Left colon (tissue), 2 donors: Measurements from ENCODE around the gene EFR3B. TPM values are rescaled to one million over a fixed set of nuclear protein-coding genes. Genes with fewer than 3 reads are reported as not detected.
"Not testable (repeated sequence)": the region's sequence is repeated elsewhere in the genome, so short reads cannot be mapped to it uniquely, and the experiment has no call there.

ENCODE experiments used
- ATAC-seq: fragments of 200-7000 bp; cut with Tn5 transposase; one replicate; pipeline ENCODE4 v1.9.1; 2020; ENCODE audit warnings: mild to moderate bottlenecking, moderate library complexity
- DNase-seq, 2 donors: peaks; one replicate each; pipeline ENCODE4 v3.0.0-alpha.2; 2020
- intact Hi-C, 2 donors: fragments of 100-400 bp; cut with DNase I in 1 of 2; cut with micrococcal nuclease in 1 of 2; formaldehyde crosslinking; loops; one replicate each; pipeline versions ENCODE4 v1.11.2 to v1.14.0; 2022; cut with DNase I, micrococcal nuclease
- total RNA-seq, 2 donors: library from RNA; stranded (reverse); fragmentation: NEBNext Ultra II Directional; extraction: Animal tissue kit (Norgen Biotek cat#: 25700); gene quantifications; one replicate each; pipeline ENCODE4 v1.2.1, GENCODE V29; 2021
- donor health status: DM: no; HTN: no; CAD: no.
- donor health status: DM: yes; HTN: yes; CAD: no.

EFR3B gene
- total RNA-seq, 2 donors from 2014 or later = 0.98 to 2.5 TPM

DNA sequence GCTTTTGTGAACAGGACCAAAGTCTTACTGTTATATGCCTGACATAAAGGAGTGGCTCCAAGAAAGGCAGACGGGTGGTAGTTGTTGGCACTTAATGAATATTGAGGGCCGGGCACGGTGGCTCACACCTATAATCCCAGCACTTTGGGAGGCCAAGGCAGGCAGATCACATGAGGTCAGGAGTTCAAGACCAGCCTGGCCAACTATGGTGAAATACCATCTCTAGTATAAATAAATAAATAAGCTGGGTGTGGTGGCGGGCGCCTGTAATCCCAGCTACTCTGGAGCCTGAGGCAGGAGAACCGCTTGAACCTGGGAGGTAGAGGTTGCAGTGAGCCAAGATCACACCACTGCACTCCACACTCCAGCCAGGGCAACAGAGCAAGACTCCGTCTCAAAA is 120.2 kb downstream of the EFR3B start:
- ATAC-seq, DNase-seq, intact Hi-C loops: not testable (repeated sequence)

DNA sequence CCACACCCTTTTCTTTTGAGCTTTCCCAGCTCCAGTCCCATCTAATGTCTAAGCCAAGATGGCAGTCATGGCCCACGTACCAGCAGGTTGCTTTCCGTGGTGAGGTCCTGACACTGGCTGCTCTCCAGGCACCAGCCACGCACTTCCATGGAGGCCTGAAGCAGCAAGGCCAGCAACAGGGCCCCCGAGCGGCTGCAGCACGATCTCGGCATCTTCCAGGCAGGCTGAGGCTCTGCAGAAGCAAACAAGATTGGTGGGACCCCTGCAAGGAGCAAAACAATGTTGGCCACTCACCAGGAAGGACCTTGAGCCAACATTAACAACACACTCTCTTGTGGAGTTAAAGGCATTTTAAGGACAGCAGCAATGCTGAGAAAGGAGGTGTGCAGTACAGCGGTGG is 122.7 kb downstream of the EFR3B start:
- intact Hi-C loops = no loop called here
- no peak for DNase-seq
- ATAC-seq = no peak

DNA sequence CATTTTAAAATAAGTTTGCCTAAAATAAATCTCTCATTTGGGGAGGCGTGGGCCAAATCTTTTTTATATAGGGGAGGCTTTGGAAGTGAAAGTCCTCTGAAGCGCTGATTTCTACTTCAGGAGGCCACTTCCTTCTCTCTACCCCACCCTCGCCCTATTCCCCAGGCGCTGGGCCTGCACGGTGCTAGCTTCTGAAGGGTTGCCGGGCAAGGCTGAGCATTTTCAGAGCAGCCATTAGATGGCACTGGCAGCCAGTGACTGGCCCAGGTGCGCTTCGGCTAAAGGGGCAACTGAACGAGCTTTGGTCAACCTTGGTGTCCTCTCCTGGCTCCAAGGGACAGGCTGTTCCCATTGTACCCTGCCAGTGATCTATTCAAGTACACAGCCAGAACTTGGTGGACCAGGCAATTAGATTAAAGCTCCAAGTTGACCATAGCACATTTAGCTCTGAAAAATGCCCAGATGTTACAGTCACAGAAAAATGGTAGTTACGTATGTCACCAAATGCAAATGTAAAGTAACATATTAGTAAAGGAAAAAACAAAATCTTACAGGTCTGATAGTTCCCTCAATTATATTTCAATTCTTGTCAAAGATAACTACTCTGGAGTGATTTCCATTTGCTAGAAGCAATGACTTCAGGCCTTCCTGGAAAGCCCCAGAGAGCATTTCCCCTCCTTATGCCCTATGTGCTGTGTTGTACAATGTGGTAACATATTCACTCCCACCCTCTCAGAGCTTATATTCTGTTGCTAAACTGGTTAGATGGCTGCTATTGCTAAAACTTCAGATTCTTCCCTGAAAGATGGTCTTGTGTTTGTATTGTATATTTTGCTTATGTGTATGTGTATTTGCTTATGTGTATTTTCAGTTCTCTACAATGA is 124.4 kb downstream of the EFR3B start:
- ATAC-seq (peak; percentile 95), DNase-seq (peak; percentile 54 to 69)
- intact Hi-C loops = no loop called here

DNA sequence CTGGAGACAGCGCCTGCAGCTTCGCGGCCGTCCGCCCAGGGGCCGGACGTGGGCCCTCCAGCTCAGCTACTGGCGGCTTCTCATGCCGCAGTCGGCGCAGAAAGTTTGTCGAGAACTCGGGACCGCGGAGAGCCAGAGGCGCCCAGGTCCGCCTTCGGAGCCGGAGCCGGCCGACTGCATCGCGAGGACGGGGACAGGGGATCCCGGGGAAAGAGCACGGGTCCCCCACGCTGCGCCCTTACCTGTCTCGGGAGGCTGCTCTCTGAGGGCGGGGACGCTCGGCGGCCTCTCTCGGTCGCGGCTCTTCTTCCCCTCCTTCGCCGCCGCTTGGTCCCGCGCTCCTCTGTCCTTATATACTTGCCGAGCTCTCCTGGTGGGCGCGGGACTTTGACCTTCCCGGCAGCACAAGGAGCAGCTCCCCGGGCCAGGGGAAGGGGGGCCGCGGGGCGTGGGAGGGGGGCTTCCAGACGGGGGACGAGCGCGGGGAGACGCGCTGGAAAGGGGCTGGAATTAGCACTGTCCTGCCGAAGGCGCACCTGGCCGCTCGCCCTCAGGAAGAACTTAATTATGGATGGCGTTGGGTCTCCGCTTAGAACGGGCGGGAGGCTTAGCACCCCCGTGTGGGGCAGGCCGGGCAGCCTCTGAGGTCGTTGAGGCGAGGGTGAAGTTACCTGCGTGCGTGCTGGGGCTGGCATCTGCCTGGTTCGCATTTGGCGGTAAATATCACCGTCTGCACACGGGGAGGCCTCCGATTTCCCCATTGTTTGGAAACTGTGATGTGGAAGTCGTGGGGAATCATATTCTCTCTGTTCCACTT is 126.6 kb downstream of the EFR3B start, which contains the start of gene POMC:
Gene POMC (minus strand): TSS at position 325 of the 817 bp plus-strand sequence. CDS start 3,808 bp downstream, outside the sequence.
- peak in 1 of 2 donors; percentile 31 for DNase-seq
- peak; percentile 63 for ATAC-seq
- intact Hi-C loops = no loop called here

DNA sequence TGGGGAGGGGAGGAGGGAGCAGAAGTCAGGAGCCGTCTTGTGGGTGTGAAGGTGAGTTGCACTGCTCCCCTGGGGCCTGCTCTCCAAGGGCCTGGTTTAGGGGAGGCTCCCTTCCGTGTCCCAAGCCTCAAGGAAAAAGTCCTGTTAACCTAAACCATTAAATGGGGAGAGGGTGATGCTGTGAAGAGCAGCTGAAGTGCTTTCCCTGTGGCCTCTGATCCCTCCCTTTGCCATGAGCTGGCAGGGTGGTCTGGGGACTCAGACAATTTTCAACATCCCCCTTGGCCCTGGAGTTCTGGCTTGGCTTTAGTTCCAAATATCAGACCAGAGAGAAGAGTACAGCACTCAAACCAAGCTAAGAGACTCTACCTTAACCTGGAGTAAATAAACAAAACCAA is 127.2 kb downstream of the EFR3B start:
- intact Hi-C loops = no loop called here
- no peak for ATAC-seq
- DNase-seq = no peak

DNA sequence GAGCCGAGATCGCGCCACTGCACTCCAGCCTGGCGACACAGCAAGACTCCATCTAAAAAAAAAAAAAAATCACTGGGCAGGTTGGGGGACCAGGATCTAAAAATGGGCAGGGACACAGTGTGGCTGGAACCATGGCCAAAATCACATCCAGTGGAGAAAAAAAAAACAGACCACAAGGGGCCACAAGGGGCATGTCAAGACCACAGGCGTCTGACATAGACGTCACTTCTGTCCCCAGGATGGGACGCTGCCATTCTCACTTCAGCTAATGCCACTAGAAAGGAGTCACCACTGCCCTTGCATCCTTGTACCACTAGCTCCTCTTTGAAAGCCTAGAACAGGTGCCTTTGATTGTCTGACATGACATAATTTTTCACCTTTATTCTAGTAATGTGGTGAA is 129.0 kb downstream of the EFR3B start:
- no peak for ATAC-seq
- no peak for DNase-seq
- intact Hi-C loops = no loop called here

DNA sequence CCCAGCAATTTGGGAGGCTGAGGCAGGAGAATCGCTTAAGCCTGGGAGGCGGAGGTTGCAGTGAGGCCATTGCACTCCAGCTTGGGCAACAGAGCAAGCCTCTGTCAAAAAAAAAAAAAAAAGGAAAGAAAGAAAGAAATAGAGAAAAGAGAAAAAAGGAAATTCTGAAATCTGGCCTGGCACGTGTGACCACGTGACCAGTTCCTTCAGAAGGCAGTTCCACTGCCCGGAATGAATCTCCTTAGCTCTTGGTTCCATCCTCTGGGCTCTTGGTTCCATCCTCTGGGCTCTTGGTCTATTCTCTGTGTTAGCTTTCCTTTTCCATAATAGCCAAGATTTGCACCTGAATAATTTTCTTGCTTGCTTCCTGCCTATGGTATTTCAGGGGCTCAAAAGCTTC is 131.8 kb downstream of the EFR3B start:
- ATAC-seq = no peak
- DNase-seq = no peak
- intact Hi-C loops = no loop called here

DNA sequence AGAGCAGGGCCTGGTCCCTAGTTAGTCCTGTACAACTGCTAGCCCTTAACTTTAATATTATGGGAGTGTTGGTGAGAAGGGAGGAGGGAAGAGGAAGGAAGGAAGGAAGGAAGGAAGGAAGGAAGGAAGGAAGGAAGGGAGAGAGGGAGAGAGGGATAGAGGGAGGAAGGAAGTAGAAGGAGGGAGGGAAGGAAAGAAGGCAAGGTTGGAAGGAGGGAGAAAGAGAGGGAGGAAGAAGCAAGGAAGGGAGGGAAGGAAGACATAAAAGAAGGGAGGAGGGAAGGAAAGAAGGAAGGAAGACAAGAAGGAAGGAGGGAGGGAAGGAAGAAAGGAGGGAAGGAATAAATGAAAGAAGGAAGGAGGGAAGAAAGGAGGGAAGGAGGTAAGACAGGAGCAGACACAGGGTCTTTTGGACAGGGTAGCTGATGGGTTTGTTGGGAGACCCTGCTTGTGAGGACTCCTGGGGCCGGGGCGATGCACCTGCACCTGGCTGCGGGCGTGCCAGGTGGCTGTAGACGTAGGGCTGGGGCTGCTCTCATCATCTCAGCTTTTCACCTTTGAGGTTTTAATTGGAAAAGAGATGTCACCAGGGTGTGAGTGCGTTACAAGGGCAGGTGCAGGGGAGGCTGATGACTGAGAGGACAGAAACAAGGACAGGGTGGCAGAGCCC is 132.5 kb downstream of the EFR3B start:
- ATAC-seq (no peak), DNase-seq (no peak)
- intact Hi-C loops = no loop called here

DNA sequence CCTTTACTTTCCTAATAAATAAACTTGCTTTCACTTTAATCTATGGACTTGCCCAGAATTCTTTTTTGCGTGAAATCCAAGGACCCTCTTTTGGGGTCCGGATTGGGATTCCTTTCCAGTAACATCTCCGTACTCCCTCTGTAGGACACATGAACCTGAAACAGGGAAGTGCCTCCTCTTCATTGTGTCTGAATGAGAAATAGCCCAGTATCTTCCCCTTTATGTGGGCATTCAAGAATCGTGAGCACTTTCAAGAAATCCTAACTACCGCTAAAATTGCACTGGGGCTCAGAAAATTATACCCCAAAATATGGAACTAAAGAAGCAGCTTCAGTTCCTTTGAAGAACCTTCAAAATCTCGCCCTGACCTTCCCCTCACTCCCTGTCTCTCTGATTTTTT is 134.3 kb downstream of the EFR3B start:
- DNase-seq = no peak
- no peak for ATAC-seq
- intact Hi-C loops = no loop called here

DNA sequence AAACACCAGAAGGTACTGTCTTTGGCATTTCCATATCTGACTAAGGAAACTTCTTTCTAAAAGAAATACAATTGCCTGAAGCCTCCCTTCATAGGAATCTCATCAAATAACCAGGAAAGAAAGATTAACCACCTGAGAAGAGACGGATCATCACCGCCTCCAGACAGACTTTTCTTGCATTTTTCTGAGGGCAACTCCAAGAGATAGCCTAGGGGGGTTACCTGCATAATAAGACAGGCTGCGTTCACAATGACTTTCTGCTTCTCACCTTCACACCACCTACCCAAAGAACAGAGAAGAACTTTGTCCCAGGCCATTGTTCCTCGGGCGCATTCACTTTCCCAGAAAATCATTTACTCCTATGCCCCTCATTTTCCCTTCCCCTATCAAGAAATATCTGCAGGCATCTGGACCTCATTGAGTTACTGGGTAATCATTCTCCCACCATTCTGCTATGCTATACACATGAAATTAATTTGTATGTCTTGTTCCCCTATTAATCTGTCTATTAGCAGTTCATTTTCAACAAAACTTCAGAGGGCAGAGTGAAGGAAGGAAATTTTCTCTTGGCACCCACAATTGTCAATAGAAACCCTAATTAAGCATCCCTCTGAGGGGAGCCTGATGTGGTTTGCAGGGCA is 134.8 kb downstream of the EFR3B start:
- intact Hi-C loops = no loop called here
- ATAC-seq (no peak), DNase-seq (no peak)

DNA sequence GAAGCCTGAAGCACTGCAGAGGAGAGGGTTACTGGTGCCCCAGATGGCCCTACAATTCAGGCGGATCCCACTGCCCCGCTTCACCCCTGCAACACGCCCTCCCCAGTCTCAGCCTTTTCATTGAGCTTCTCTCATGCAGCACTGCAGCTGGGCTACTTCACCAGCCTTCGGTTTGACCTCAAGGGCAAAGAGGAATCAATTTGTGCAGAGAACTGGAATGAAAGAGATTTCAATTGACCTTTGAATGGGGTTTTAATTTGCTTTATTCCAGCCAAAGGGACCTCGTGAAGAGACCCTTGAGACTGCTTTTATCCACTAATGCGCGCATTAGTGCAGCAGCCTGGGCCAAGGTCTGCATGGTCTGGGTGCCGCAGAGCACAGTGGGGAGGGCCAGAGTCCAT is 135.3 kb downstream of the EFR3B start:
- intact Hi-C loops = no loop called here
- no peak for DNase-seq
- no peak for ATAC-seq

DNA sequence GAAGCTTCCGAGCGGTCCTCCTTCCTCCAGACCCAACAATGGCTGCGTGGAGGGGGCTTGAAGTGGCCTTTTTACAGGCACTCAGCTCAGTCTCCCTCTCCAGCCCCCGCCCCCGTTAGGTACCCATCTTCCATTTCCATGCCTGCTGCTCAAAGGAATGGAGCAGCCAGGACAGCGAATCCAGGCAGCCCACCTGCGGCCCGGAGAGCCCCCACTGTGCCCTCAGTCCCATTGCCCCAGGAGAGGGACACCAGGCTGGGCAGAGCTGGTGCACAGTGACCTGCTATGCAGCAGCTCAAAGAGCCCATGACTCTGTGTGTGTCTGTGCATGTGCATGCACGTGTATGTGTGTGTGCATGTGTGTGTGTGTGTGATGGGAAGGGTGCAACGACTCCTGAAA is 137.1 kb downstream of the EFR3B start:
- DNase-seq (no peak), ATAC-seq (no peak)
- intact Hi-C loops = no loop called here

DNA sequence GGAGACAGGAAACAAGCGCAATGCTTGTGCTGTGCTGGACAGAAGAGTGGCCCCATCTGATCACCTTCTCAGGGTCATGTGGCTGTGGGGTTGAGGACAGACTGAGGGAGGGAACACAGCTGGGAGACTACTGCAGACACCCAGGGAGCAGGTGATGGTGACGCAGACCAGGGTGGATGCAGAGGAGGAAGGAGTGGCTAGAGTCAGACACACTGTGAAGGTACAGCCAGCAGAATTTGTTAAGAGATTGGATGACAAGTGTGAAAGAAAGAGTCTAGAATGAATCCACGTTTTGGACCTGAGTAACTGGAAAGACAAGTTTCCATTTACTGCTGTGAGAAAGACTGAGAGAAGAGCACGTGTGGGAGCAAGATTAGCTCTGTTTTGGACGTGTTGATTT is 142.4 kb downstream of the EFR3B start:
- DNase-seq = no peak
- no peak for ATAC-seq
- intact Hi-C loops = no loop called here

DNA sequence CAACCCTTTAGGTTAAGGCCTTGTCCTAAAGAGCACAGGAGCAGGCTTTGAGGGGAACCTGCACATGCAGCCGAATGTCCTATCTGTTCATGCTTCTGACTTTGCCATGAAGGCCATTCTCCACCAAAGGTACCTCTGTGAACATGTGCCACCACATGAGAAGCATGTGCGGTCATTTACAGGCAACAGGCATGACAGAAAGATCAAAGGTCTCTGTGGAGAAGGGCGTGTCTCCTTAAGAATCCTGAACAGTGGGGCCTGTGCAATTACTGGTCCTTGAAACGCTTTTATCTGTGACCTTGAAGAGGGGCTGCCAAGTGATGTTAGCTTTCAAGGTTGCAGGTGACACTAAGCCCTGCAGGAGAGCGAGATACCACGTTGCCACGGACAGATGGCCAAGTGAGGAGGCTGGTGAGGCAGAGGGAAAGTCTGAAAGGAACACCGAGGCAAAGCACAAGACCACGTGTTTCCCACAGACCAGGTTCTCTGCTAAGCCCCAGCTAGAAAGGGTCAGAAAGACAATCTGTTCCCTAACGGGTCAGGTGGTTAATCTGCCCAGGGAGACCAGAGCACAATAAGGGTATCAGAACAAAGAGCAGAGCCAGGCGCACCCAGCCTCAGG is 146.0 kb downstream of the EFR3B start:
- intact Hi-C loops = no loop called here
- DNase-seq = no peak
- peak; percentile 83 for ATAC-seq

DNA sequence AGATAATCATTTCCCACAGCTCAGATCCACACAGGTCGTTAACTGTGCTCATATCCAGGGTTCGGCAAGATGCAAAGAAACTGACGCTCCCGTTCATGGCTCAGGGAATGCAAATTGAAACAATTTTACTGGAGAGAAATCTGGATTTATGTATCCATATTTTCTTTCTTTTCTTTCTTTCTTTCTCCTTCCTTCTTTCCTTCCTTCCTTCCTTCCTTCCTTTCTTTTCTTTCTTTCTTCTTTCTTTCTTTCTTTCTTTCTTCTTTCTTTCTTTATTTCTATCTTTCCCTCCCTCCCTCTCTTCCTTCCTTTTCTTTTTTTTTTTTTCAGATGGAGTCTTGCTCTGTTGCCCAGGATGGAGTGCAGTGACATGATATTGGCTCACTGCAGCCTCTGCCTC is 146.5 kb downstream of the EFR3B start:
- DNase-seq = no peak
- intact Hi-C loops = no loop called here
- ATAC-seq = no peak

DNA sequence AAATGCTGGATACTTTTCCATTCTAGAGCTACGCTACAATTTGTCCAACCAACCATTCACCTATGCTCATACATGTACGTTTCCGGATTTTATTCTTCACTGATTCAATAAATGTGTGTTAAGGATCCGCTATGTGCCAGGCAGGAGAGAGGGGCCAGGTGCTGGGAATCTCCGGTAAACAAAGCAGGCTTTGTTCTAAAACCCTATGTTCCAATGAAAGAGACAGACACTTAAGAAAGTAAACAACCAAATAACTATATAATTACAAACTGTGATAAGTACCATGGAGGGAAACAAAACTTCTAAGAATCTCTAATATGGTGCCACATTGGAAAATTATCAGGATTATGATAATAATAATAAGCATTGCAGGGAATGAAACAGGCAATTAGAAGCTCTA is 148.7 kb downstream of the EFR3B start:
- intact Hi-C loops = no loop called here

DNA sequence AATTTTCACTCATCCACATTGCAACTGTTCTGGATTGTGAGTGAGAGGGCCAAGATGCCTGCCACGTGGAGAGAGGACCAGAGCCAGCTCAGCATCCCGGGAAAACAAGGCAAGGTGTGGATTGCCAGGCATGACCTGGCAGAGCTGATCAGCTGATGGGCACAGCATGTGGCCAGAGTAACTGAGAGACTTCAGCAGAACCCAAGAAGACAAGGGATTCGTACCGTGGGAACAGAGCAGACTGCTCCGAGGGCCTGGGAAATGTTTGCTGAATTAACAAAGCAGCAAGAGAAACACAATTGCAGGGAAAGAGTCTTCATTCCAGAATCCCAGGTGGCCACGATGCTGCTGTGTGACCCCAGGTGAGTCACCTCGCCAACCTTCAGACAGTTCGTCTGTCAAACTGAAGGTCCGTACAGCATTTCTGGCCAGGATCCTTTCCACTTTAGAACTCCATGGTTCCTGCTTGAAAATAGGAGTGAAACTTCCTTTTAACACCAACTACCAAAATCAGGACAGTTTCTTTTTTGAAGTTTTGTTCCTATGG is 152.8 kb downstream of the EFR3B start:
- DNase-seq (no peak), ATAC-seq (no peak)
- intact Hi-C loops = no loop called here

More for the DNA sequence above, 148.7 kb downstream of the EFR3B start:
- ATAC-seq (no peak), DNase-seq (no peak)
